PFSK-1 (cell line): ENCODE measurements around the gene ZNF385D.

Experiments used
- POLR2AphosphoS5 ChIP-seq: IDR thresholded peaks from 2 replicates; pipeline ENCODE4 v1.6.1; 2012; ENCODE audit warnings: low read depth, mild to moderate bottlenecking, control low read depth, low read length, moderate library complexity
- SIN3A ChIP-seq: IDR thresholded peaks from 2 replicates; pipeline ENCODE4 v1.6.1; 2012; ENCODE audit warnings: mild to moderate bottlenecking, low read length, moderate library complexity, borderline replicate concordance; ENCODE audit not compliant: insufficient read depth
- TAF1 ChIP-seq: IDR thresholded peaks from 2 replicates; pipeline ENCODE4 v1.6.1; 2012; ENCODE audit warnings: low read length, control low read depth, borderline replicate concordance; ENCODE audit not compliant: insufficient read depth

- TF ChIP-seq TAF1 (no peak), POLR2AphosphoS5 (no peak), SIN3A (no peak)
Observed at GRCh38 chr3:21434310-21434709, 316.7 kb downstream of the ZNF385D start.
